Upper lobe of left lung (tissue), 4 donors: Measurements from ENCODE around the gene SPATA20.

ENCODE experiments used
- CTCF ChIP-seq, 6 experiments: fragments of 450-650 bp in 4 of 6; fragments of 200-600 bp in 2 of 6; sonication (generic) in 2 of 6; IDR thresholded peaks; one replicate each; pipeline ENCODE4 v1.5.1; 2016 to 2019; ENCODE audit warnings: antibody characterized with exemption in 6 of 6
- EP300 ChIP-seq, 4 donors: sonication (generic); formaldehyde crosslinking; IDR thresholded peaks; one replicate each; pipeline ENCODE4 v1.5.1; 2017; ENCODE audit warnings: antibody characterized with exemption in 4 of 4, control low read depth in 2 of 4
- POLR2A ChIP-seq, 4 donors: fragments of 450-650 bp; IDR thresholded peaks; one replicate each; pipeline ENCODE4 v1.5.1; 2016 to 2017; ENCODE audit warnings: antibody characterized with exemption in 4 of 4, mild to moderate bottlenecking in 2 of 4
- POLR2AphosphoS5 ChIP-seq, 2 donors: sonication (generic); formaldehyde crosslinking; IDR thresholded peaks; one replicate each; pipeline ENCODE4 v1.5.1; 2017; ENCODE audit warnings: antibody characterized with exemption in 2 of 2

GRCh38 chr17:50573866-50574611 is 27.1 kb downstream of the SPATA20 start:
- TF ChIP-seq CTCF (IDR thresholded peaks at IDR 0.05) (no peak), POLR2AphosphoS5 (IDR thresholded peaks at IDR 0.05) (no peak), POLR2A (IDR thresholded peaks at IDR 0.05) (no peak), EP300 (IDR thresholded peaks at IDR 0.05) (no peak)
